NCI-H2196 (cell line): Measurements from ENCODE around the gene LOXL4.
"Not testable (repeated sequence)": the region's sequence is repeated elsewhere in the genome, so short reads cannot be mapped to it uniquely, and the experiment has no call there.

Source experiments
- DNase-seq: peaks from one replicate; lab custom pipeline; 2025; ENCODE audit not compliant: unreplicated experiment; lab: John Stamatoyannopoulos, UW

The LOXL4 gene

DNA sequence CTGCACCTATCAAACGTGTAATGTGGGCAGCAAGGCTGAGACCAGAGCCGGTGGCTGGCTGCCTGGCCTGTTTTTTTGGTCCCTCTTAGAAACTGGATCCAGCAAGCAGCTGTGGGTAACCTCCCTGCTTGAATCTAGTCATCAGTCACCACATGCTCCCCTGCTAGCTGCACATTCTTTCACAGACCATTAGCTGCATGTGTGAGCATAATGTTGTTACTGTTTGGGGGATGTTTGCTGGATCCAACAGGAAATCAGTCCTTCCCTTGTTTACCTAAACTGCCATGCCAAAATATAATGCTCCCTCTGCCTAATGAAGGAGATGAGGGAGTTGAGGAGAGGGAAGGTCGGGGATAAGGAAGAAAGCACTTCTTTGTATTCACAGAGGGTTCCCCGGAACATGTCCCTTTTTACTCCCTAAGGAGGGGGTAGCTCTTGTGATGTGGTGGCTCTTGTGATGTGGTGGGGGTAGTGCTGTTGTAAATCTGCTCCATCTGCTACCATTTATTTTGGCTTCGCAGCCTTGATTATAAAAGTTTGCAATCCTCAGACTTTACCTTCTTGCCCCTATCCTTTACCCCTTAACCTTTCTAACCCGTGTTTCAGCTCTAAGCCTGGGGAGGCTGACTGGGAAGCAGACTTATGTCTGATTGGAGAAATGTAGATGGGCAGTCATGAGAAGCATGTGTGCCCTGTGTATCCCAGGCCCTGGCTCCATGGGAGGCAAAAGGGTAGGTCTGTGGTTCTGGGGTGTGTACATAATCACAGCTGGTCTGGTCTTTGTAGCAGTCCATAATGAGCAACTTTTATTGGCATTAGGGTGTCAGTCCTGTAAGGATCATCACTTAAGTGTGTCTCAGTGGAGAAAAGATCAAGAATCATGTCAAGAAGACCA is 20.8 kb downstream of the LOXL4 start:
- no peak for DNase-seq

DNA sequence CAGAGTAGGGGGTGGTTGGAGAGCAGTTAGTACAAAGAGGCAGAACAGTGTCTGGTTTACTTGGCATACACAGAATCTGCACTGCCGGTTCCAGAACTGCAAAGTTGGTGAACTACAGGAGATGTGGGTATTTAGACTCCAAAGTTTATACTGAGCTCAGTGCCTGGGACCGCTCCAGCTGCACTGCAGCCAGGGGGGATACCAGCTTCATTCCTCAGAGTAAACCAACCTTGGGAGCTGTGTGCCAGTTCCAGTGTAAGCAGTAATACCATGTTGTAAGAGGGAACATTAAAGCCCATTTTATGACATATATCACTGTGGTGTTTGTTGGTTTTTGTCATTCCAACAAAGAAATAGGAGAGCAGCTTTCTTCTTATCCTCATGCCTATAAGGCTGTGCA is 23.4 kb downstream of the LOXL4 start:
- no peak for DNase-seq

DNA sequence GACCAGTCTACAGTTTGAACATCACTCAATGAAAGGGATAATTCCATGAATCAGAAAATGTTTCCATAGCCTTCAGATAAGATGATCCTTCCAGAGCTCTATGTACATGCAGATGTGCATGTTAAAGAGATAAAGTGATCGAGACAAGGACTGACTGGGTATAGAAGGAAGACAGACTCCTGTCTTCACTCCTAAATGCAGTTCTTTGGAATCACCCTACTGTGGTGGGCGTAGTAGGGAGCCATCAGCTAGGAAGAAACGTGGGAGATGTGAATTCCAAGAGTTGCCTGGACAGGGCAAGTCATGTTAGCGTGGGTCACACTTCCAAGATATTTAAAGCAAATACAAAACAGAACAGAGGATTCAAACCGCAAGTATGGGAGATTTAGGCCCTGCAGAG is 23.9 kb downstream of the LOXL4 start:
- no peak for DNase-seq

DNA sequence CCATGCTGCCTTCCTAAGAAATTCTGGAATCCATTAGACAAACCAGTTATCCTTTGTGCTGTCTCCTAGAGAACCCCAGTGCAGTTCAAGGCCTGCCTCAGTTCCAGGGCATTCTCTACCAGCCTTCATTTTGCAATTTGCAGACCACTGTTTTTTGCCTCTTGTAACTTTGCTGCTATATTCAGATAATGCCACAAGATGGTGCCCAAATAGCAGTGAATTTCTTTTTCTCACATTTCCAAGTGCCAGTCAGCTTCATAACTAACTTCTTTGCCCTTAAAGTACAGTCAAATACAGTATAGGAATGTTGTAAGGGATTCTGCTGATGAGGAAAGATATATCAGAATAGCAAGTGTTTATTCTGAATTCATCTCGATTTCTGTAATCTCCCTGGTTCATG is 25.2 kb downstream of the LOXL4 start:
- DNase-seq, result no peak

DNA sequence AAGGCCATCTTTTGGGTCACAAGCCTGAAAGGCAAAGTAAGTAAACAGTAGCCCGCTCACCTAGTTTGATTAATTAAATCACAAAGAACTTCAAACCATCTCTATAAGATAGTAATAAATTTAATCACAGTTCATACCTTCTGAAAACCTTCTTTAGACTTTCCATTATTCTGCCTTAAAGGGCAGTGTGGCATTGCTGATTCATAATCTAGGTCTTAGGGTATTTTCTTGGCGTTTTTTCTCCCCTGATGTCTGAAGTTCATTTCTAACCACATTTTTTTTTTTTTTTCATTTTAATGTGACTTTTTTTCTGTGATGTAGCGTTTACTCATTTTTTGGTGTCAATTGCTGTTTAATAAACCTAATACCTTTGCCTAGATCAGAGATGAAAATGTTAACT is 27.5 kb downstream of the LOXL4 start:
- DNase-seq, result no peak

DNA sequence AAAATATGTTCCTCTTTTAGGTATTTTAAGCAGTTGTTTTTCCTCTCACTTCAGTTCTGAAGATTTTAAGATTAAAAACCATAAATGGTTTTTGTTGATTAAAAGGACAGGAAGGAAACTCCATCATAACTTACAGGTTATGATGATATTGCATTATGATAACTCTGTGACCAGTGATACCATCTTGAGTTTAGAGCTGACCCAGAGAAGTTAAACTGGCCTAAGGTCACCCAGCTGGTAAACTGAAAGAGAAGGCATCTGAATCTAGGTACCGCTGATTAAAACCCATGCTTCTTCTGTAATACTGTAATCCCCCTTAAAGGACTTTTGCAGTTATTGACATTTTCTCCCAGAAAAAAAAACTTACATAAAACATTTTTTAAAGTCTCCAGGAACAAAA is 29.6 kb downstream of the LOXL4 start:
- DNase-seq, result no peak

DNA sequence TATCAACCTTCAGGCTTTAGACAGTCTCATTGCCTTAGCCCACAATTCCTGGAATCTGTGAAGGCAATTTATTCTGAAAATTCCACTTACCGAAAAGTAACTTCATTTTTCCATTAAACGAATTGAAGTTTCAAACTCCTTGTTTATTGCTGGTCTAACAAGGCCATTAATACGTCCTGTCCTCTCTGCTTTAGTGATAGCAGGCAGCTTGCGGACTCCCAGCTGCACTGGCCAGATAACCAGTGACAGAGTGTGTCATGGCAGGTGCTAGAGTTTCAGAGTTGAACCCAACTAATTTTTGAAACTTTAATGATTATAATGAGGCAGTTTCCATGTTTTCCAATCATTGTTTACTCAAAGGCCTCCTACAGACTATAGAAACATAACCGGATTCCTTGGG is 31.1 kb downstream of the LOXL4 start:
- no peak for DNase-seq

DNA sequence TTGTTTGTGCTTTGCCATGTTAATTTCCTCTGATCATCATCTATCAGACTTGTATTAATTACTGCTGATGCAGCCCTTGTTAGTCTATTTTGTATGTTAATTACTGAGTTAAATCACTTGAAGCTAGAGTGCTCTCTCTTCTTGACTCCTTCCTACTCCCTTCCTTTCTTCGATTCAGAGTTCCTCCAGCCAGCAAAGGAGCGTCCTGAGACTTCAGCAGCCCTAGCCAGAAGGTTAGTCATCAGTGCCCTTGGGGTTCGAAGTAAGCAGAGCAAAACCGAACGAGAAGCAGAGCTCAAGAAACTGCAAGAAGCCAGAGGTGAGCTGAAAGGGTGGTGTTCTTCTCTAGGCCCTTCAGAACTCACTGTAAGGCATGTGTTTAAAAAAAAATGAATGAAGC is 32.1 kb downstream of the LOXL4 start:
- no peak for DNase-seq

DNA sequence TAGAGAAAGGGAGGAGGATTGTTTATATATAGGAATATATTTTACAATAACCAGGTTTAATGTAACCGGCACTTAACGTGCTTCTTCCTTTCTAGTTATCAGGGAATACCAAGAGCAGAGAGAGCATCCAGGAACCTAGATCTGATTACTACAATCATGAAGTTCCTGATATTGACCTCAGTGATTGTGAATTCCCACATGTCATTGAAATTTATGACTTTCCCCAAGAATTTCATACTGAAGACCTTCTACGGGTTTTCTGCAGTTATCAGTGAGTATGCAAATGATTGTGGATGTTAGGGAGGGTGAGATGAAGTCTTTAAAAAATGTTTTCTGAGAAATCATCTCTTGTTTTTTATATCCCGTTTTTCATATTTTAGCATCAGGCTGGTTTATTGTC is 36.6 kb downstream of the LOXL4 start:
- no peak for DNase-seq

DNA sequence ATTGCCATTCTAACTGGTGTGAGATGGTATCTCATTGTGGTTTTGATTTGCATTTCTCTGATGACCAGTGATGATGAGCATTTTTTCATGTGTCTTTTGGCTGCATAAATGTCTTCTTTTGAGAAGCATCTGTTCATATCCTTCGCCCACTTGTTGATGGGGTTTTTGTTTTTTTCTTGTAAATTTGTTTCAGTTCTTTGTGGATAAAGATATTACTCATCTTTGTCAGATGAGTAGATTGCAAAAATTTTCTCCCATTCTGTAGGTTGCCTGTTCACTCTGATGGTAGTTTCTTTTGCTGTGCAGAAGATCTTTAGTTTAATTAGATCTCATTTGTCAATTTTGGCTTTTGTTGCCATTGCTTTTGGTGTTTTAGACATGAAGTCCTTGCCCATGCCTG is 39.7 kb downstream of the LOXL4 start:
- DNase-seq, result not testable (repeated sequence)

DNA sequence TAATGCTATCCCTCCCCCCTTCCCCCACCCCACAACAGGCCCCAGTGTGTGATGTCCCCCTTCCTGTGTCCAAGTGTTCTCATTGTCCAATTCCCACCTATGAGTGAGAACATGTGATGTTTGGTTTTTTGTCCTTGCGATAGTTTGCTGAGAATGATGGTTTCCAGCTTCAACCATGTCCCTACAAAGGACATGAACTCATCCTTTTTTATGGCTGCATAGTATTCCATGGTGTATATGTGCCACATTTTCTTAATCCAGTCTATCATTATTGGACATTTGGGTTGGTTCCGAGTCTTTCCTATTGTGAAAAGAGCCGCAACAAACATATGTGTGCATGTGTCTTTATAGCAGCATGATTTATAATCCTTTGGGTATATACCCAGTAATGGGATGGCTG is 40.3 kb downstream of the LOXL4 start:
- DNase-seq, result not testable (repeated sequence)

DNA sequence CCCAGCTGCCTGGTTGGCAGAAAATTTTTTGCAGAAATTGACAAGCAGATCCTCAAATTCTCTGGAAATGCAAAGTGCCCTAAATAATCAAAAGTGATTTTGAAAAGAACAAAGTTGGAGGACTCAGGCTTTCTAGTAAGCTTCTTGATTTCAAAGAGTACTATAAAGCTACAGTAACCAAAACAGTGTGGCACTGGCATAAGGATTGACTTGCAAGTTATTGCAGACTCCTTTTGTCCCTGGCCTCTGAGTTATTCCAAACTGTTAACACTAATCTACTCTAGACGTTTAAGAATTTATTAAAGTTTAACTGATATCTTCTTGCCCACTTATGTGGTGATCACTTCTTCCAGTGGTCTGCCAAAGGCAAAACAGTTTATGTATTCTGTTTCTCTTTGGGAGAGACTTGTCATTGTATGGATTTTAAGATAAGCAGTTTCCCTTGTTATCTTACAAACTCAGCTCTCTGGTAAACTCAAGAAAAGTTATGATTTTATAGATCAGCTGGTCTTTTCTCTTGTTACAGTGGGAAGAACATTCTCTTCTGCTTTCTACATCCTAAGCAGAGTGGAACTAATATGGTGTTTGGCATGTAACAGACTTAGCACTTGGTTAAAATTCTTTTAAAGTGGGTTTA is 41.4 kb downstream of the LOXL4 start:
- DNase-seq, result no peak

DNA sequence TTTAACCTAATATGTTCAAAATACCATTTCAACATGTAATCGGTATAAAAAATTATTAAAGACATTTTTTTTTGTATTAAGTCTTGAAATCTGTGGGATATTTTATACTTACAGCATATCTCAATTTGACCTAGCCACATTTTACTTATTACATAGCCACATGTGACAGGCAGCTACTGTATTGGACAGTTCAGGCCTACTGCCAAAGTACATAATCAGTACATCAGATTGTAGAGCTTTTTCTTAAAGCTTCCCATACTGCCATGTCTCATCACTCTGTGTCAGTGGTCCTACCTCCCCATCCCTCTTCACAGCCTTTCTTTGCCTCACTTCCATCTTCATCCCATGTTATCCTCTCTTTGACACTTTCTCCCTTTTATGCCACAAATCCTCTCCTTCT is 43.0 kb downstream of the LOXL4 start:
- no peak for DNase-seq

DNA sequence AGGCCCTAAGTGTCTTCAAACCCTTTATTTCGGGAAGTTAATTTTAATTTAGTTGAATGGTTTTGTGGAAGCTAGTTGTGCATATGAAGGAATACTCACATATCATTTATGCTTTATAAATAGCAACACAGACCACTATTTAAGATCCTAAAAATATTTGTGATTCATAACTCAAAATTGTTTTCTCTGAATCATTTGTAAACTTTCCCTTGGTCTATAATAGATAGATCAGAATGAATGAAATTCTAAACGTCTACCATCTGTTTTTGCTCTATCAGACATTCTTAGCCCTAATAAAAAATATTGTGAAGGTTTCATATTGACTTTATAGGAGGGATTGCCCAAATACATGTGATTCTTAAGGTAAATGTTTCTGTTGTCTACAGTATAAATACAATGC is 43.5 kb downstream of the LOXL4 start:
- DNase-seq, result no peak

DNA sequence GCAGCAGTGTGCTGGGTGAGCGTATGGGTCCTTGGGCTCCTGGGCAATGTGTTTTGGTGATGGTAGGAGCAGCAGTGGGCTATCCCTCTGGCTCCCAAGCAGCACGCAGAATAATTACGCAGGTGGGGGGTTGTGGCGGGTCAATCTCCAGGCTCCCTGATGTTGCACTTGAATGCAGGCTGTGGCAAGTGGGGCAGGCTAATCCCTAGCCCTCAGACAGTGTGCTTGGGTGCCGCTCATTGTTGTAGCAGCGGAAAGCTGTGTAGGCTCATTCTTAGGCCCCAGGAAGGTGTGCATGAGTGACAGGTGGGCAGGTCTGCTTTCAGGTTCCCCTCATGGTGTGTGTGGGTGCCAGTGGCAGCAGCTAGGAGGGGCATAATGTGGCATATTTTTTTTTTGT is 44.1 kb downstream of the LOXL4 start:
- DNase-seq, result no peak

DNA sequence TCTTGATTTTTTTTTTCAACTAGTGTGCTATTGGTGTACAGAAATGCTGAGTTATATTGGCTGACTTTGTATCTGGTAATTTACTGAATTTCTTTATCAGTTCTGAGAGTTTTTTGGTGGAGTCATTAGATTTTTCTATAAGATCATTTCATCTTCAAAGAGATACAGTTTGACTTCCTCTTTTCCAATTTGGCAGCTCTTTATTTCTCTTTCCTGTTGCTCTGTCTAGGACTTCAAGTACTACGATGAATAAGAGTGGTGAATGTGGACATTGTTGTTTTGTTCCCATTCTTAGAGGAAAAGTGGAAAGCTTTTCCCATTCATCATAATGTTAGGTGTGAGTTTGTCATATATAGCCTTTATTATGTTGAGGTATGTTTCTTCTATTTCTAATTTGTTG is 50.2 kb downstream of the LOXL4 start:
- DNase-seq, result no peak

DNA sequence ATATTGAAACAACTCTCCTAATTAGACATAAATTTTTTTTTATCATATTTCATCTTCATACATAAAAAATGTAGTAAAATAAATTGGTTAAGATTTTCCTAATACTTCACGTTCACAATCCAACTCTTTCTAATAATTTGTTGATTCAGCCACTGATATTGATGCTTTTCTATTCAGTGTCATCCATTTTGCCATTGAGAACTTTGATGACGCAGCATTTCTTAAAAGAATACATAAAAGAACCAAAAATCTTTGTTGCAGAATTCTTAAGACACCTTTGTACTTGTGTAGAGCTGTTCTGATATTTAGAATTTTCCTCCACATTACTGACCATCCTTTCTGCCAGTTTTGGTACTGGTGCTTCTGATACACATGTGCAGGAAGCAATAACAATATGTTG is 52.6 kb downstream of the LOXL4 start:
- no peak for DNase-seq

DNA sequence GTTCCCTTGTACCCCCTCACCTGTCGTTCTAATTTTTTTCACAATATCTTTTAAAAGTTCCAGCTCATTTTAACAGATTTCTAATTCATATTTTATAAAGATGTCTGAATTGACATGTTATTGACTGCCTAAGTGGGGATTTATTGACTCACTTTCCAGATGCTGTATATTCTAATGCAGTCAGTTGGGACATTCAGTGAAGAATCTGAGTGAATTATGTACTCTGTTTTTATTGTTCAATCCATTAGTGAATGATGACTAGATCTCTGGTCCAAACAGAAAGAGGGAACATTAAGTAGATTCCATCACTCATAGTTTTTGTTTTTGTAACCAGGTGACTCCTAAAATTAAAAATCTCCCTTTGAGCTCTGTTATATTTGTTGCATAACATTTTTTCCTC is 54.3 kb downstream of the LOXL4 start:
- no peak for DNase-seq

DNA sequence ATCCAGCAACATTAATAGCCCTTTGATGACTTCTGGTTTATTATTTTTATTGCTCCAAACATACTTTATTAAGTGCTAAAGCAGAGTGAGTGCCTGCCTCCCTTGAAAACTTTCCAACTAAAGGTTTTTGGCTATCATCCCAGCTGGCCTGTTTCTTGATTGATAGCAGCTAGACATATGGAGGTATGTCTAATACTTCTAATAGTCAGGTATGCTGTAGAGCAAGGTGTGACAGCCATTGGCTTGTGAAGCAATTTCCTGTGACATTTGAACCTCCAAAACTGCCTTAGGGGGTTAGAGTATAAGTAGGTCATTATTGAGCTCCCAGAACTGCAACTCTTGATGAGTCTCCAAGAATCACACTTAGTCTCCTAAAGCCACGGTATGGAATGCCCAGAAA is 55.8 kb downstream of the LOXL4 start:
- DNase-seq, result no peak

DNA sequence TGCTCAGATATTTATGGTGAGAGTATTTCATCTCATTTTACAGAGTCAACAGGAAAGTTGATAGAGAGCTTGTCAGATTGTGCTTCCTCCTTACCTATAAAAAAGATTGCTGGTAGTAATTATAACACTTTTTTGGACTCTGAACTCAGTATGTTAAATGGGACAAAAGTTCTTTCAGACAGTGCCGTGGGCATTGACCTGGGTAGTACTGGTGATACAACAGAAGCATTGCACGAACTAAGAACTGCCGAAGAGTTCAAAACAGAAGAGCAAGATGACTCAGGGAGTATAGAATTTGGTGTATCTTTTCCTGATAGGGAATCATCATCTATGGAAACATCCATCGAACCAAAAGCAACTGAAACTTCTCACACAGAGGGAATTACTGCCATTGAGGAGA is 58.6 kb downstream of the LOXL4 start:
- no peak for DNase-seq

DNA sequence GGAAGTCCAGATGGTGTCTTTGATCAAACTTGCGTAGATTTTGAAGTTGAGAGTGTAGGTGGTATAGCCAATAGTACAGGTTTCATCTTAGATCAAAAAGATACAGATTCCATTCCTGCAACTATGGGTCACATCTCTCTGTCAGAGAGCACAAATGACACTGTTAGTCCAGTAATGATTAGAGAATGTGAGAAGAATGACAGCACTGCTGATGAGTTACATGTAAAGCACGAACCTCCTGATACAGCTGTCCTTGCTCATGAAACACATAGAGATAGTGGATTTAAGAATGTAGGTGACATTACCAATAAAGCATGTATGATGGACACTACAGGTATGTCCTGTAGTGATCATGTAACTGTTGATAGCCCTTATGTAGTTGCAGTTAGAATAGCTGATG is 59.1 kb downstream of the LOXL4 start:
- no peak for DNase-seq

DNA sequence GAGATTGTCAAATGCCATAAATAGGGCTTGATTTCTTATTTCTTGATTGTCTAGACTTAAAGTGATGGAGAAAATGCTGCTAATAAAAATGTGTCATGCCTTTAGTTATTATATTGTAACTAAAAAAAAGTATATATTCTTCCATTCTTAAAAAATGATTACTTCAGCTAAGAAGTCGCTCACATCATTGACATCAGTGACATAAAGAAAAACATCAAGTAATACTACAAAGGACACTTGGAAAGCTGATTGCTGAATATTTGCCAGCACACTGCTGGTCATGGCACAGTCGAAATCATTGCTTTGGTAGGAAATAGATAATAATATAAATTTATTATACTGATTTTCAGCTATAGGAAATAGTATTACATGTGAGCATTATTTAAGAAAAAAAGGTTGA is 62.6 kb downstream of the LOXL4 start:
- no peak for DNase-seq

DNA sequence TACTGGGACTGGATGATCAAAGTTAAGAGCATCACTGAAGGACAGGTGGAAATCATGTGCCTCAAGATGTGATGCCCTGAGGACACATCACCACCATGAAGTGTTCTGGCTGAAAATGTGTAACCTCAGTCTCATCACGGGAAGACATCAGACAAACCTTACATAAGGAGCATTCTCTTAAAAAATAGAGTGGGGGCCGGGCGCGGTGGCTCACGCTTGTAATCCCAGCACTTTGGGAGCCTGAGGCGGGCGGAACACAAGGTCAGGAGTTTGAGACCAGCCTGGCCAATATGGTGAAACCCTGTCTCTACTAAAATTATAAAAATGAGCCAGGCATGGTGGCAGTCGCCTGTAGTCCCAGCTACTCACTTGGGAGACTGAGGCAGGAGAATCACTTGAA is 65.6 kb downstream of the LOXL4 start:
- no peak for DNase-seq
